ENCODE measurements around the gene AMIGO1. TPM values are rescaled to one million over a fixed set of nuclear protein-coding genes. Genes with fewer than 3 reads are reported as not detected.

The AMIGO1 gene
- total and polyA plus RNA-seq, 4 donors, result 2.4 to 6.3 (median 3.4) TPM

GRCh38 chr1:109500941-109501381, 8.6 kb downstream of the AMIGO1 start:
- H3K4me3 ChIP-seq, result no peak overlapping the region
- ATAC-seq (ENCODE audit: insufficient read depth, low FRiP score) (no peak), DNase-seq (peak in 2 of 3 donors; percentile 15 to 43)
- TF ChIP-seq, protein P1, sequence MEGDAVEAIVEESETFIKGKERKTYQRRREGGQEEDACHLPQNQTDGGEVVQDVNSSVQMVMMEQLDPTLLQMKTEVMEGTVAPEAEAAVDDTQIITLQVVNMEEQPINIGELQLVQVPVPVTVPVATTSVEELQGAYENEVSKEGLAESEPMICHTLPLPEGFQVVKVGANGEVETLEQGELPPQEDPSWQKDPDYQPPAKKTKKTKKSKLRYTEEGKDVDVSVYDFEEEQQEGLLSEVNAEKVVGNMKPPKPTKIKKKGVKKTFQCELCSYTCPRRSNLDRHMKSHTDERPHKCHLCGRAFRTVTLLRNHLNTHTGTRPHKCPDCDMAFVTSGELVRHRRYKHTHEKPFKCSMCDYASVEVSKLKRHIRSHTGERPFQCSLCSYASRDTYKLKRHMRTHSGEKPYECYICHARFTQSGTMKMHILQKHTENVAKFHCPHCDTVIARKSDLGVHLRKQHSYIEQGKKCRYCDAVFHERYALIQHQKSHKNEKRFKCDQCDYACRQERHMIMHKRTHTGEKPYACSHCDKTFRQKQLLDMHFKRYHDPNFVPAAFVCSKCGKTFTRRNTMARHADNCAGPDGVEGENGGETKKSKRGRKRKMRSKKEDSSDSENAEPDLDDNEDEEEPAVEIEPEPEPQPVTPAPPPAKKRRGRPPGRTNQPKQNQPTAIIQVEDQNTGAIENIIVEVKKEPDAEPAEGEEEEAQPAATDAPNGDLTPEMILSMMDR (IDR thresholded peaks at IDR 0.05; ENCODE audit: control extremely low read depth, extremely low read depth), result no peak
- peak overlapping the region in 1 of 2 donors; percentile 52 for H3K27ac ChIP-seq (ENCODE audit: low read depth in 1 of 2, low read length in 1 of 2)
- 48 to 69% methylated on average over 5 of the region's 5 CpGs for WGBS, 2 donors
- no peaks in the 10 kb centered on the region for H3K9me3 ChIP-seq (ENCODE audit: control insufficient read depth in 4 of 4, insufficient read depth in 3 of 4, low read length in 3 of 4)
- H3K27me3 ChIP-seq (ENCODE audit: control insufficient read depth in 3 of 3, insufficient read depth in 3 of 3, low read length in 2 of 3), result no peaks in the 10 kb centered on the region
- H3K4me1 ChIP-seq (ENCODE audit: control insufficient read depth in 5 of 5, insufficient read depth in 5 of 5, low read length in 5 of 5), result peaks cover 0 to 9% (median 0%) of the 10 kb centered on the region in 5 donors
- peaks cover 0 to 20% (median 2%) of the 10 kb centered on the region in 4 donors for H3K36me3 ChIP-seq (ENCODE audit: control insufficient read depth in 4 of 4, insufficient read depth in 4 of 4, low read length in 4 of 4)
- H3K9ac ChIP-seq (ENCODE audit: insufficient read depth in 1 of 2, low read length in 2 of 2), result no peak overlapping the region

DNA sequence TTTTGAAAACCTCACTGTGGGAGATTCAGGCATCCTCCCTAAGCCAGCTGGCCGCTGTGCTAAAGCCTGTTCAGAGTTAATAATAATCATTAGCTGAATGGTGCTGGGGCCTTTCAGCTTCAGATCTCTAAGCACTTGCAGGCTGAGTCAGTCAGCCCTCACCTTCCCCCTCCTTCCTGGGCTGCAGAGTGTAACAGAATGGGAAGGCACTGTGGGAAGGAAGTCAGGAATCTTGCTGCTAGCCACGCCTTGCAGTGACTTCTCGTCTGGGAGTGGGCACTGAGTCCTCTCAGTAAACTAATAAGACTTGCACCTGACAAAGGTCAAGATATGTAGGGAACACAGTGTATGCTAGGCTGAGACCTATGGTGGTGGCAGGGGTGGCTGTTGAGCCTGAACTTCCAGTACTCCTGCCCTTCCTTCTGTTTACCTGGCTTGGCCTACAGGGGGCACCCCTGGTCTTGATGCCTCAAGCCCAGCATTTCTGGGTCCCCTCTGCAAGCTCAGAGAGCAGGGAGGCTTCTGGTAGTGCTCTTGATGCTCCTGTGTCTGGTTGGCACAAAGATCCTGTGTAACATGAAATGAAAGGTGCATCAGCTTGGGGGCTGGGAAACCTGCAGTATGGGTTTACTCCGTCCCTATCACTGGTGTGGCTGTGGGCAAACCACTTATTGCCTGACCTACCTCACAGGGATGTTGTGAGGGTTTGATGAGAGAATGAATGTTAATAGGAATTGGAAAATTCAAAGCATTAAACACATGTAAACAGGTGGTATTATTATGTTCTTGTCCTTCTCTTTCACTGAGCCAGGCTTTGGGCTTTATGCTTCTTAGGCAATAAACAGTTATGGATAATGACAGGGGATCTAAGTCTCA, 9.6 kb downstream of the AMIGO1 start:
- Histone ChIP-seq H3K27me3 (ENCODE audit: control insufficient read depth in 3 of 3, insufficient read depth in 3 of 3, low read length in 2 of 3) (no peaks in the 10 kb centered on the region), H3K4me1 (ENCODE audit: control insufficient read depth in 5 of 5, insufficient read depth in 5 of 5, low read length in 5 of 5) (peaks cover 0 to 9% (median 0%) of the 10 kb centered on the region in 5 donors), H3K36me3 (ENCODE audit: control insufficient read depth in 4 of 4, insufficient read depth in 4 of 4, low read length in 4 of 4) (peaks cover 0 to 21% (median 2%) of the 10 kb centered on the region in 4 donors), H3K9me3 (ENCODE audit: control insufficient read depth in 4 of 4, insufficient read depth in 3 of 4, low read length in 3 of 4) (no peaks in the 10 kb centered on the region), H3K9ac (ENCODE audit: insufficient read depth in 1 of 2, low read length in 2 of 2) (no peak overlapping the region), H3K27ac (ENCODE audit: low read depth in 1 of 2, low read length in 1 of 2) (peak overlapping the region in 1 of 2 donors; percentile 30), H3K4me3 (no peak overlapping the region)
- TF ChIP-seq, protein P1 (IDR thresholded peaks at IDR 0.05; ENCODE audit: control extremely low read depth, extremely low read depth), result no peak
- ATAC-seq (ENCODE audit: insufficient read depth, low FRiP score) (peak; percentile 61), DNase-seq (no peak)
- 53 to 69% methylated on average over 4 of the region's 4 CpGs for WGBS, 2 donors

DNA sequence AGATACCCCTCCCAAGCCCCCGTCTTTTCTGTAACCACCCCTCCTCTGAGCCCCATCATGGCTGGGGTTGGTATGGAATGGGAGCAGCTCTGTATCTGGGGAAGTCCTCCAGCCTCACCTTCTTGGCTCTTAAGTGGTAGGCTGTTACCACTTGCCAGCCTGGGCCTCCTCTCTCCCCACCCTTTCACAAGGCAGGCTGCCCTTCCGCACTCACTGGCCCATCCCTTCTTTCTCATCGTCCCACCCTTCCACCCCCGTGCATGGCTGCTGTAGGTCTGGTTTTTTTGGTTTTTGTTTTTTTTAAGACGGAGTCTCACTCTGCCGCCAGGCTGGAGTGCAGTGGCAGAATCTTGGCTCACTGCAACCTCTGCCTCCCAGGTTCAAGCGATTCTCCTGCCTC, 10.4 kb downstream of the AMIGO1 start:
- TF ChIP-seq, protein P1 (IDR thresholded peaks at IDR 0.05; ENCODE audit: control extremely low read depth, extremely low read depth), result no peak
- no peaks in the 10 kb centered on the region for H3K9me3 ChIP-seq (ENCODE audit: control insufficient read depth in 4 of 4, insufficient read depth in 3 of 4, low read length in 3 of 4)
- no peak overlapping the region for H3K9ac ChIP-seq (ENCODE audit: insufficient read depth in 1 of 2, low read length in 2 of 2)
- H3K36me3 ChIP-seq (ENCODE audit: control insufficient read depth in 4 of 4, insufficient read depth in 4 of 4, low read length in 4 of 4), result peaks cover 0 to 21% (median 2%) of the 10 kb centered on the region in 4 donors
- 72 to 93% methylated on average over 7 of the region's 7 CpGs for WGBS, 2 donors
- H3K27ac ChIP-seq (ENCODE audit: low read depth in 1 of 2, low read length in 1 of 2), result no peak overlapping the region
- no peaks in the 10 kb centered on the region for H3K27me3 ChIP-seq (ENCODE audit: control insufficient read depth in 3 of 3, insufficient read depth in 3 of 3, low read length in 2 of 3)
- peaks cover 0 to 9% (median 0%) of the 10 kb centered on the region in 5 donors for H3K4me1 ChIP-seq (ENCODE audit: control insufficient read depth in 5 of 5, insufficient read depth in 5 of 5, low read length in 5 of 5)
- no peak overlapping the region for H3K4me3 ChIP-seq
- DNase-seq, result no peak
- no peak for ATAC-seq (ENCODE audit: insufficient read depth, low FRiP score)

Data from lung (tissue), 12 donors.